HFF-Myc (cell line): ENCODE measurements around the gene SLC6A11.

Source experiments
- DNase-seq: peaks from one replicate; pipeline ENCODE4 v3.0.0-alpha.2; 2011; ENCODE audit warnings: low read depth; ENCODE audit errors: extremely low read depth
- H3K4me3 ChIP-seq: replicated peaks from 2 replicates; pipeline ENCODE4 v1.5.1; 2011; ENCODE audit warnings: low read depth, mild to moderate bottlenecking, control low read depth, low read length
- CTCF ChIP-seq: IDR thresholded peaks from 2 replicates; pipeline ENCODE4 v1.5.1; 2012; ENCODE audit warnings: mild to moderate bottlenecking, low read depth, low read length, control low read depth; ENCODE audit errors: missing control alignments

Gene SLC6A11

GRCh38 chr3:10925436-10926255 is 109.6 kb downstream of the SLC6A11 start:
- no peak for DNase-seq
- H3K4me3 ChIP-seq, result no peak overlapping the region
- TF ChIP-seq CTCF, result no peak

- no peak for DNase-seq
- no peak for TF ChIP-seq CTCF
- H3K4me3 ChIP-seq, result no peak overlapping the region
Measured at GRCh38 chr3:10926256-10926810, 110.3 kb downstream of the SLC6A11 start.

- no peak overlapping the region for H3K4me3 ChIP-seq
- no peak for DNase-seq
- no peak for TF ChIP-seq CTCF
Measured at GRCh38 chr3:10926811-10927521, 110.9 kb downstream of the SLC6A11 start.

GRCh38 chr3:10927551-10927950 is 111.5 kb downstream of the SLC6A11 start:
- no peak for TF ChIP-seq CTCF
- no peak for DNase-seq

GRCh38 chr3:10928407-10928960 is 112.5 kb downstream of the SLC6A11 start:
- TF ChIP-seq CTCF, result no peak
- no peak overlapping the region for H3K4me3 ChIP-seq
- DNase-seq, result no peak

More at GRCh38 chr3:10927551-10927950, 111.5 kb downstream of the SLC6A11 start:
- no peak overlapping the region for H3K4me3 ChIP-seq

GRCh38 chr3:10928961-10929471 is 113.0 kb downstream of the SLC6A11 start:
- TF ChIP-seq CTCF, result no peak
- H3K4me3 ChIP-seq, result no peak overlapping the region
- DNase-seq, result no peak
